COLO829 (cell line): ENCODE data around the gene PSTPIP1.

ENCODE experiments used
- DNase-seq: peaks from one replicate; pipeline ENCODE4 v3.0.0; 2012; ENCODE audit warnings: low spot score

Gene PSTPIP1

DNA sequence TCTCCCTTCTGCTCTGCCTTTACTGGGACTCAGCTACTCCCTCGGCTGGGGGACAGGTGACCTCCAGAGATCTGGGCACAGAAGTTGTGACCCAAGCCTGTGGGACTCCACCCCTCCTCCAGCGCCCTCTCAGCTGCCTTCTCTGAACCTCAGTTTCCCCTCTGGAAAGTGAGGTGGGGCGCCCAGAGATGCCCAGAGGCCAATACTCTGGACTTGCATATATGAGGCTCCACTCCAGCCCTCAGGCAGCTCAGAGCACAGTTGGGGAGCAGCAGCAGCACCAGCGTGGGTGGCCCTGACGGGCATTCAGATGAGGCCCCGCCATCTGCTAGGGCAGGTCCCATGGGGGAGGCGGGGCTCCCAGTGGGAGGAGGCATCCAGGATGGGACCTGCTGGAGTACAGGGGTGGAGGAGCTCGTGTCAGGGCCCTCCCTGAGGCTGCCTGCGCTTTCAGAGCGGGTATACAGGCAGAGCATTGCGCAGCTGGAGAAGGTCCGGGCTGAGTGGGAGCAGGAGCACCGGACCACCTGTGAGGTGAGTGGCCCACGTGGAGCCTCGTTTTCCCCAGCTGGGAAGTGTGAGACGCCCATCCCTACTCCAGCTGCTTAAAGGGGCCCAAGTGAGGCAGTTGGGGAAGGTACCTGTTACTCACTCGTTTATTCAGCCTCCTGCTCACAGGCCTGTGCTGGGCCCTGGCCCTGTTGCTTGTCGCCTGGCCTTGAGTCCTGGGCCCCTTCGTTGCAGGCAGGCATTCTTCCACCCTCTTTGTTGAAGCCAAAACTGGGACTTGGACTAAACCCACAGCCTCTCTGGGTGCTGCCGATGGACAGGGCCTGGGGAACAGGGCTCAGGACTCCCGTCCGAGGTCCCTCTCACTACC, 35.4 kb downstream of the PSTPIP1 start:
- no peak for DNase-seq

DNA sequence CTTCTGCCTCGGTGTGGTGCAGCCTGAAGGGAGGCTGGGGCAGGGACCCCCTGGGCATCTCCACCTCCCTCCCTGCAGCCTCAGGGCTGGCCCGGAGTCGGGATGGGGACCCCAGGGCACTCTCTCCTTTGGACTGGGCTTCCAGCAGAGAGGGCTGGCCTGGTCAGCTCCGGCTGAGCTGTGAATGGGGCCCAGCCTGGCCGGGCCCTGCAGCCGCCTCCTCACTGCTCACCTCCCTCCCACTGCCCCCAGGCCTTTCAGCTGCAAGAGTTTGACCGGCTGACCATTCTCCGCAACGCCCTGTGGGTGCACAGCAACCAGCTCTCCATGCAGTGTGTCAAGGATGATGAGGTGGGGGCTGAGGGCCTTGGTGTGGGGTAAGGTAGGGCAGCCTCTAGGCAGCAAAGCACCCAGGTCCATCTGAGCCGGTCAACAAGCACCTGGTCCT, 36.0 kb downstream of the PSTPIP1 start:
- DNase-seq, result no peak

DNA sequence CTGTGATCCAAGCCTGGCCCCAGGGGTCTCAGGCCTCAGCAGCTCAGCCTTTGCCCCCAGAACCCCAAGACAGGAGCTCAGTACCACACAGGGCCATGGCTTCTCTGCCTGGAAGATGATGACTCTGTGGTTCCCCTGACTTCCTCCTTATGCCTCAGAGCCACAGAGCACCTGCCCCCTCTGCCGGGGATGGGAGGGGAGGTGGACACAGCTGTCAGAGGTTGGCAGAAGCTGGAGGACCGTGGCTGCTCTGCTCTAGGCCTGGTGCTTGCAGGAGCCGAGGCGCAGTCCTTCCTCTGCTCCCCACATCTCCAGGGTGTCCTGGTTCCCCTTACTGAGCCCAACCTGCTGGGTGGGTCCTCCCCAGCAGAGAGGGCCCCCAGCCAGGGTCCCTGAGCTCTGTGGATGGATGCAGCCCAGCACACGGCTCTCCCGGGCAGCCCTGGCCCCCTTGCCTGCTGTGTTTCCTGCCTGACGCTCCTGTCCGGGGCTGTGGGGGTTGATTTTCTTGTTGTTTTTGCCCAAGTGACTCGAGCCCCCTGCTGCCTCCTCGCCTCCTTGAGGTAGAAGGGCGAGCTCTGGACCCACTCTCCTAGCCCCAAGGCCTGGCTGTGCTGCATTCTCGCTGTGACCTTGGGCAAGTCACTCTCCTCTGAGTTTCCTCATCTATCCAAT, 36.6 kb downstream of the PSTPIP1 start:
- no peak for DNase-seq

DNA sequence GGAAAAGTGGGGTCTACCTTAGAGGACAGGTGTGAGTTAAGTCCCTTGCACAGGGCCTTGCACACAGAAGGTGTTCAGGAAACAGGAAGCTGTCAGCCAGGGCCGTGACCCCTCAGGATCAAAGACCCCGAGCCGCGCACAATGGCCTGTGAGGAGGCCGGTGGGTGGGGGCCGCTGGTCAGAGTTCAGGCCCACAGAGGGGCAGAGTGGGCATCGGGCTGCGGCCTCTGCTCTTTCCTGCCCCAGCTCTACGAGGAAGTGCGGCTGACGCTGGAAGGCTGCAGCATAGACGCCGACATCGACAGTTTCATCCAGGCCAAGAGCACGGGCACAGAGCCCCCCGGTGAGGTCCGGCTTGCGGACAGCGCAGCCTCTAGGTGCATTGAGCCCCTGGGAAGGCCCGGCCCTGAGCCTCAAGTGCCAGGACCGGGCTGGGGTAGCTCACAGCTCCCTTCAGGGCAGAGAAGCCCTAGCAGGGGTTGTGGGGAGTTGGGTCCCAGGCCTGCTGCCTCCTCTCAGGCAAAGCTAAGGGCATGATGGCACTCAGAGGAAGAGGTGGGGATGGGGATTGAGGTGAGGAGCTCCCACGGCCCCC, 37.2 kb downstream of the PSTPIP1 start:
- no peak for DNase-seq

DNA sequence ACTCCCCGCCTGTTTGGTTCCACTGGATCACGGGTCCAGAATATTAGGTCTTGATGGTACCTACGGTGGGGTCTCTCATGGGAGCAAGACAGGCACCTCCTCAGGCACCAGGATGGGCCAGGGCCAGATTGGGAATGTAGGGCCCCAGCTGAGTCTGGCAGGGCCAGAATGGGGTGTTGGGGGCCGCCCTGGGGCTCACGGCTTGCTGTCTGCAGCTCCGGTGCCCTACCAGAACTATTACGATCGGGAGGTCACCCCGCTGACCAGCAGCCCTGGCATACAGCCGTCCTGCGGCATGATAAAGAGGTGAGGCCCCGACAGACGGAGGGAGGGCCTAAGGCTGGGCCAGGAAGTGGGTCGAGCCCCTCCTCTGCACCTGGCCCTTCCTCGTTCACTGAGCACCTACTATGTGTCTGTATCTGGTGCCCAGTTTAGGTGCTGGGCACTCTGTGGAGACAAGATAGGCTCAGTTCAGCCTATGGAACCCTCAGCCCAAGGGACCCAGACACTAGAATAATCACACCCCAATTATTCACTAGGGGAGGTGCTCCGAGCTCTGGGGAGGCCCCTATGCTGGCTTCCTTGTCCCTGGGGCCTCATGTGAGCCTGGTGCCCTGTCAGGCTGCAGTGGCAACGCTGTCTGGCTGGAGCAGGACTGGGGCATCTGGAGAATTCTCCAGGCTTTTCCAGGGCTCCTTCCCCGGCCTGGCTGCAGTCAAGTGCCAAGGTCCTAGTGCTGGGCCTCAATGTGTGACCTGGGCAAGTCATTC, 37.9 kb downstream of the PSTPIP1 start:
- no peak for DNase-seq

DNA sequence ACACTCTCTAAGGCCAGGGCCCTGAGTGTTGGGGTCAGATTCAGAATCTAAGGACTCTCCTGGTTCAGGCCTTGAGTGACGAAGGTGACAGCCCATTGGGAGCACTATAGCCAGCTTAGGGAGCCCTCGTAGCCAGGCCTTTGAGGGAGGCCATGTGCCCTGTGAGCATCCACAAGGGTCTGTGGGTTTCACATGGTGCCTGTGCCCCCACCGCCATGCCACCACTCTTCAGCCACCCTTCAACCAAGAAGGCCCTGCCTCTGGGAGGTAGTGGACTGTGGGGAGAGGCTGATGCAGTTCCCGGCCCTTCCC, 38.4 kb downstream of the PSTPIP1 start:
- DNase-seq, result no peak

DNA sequence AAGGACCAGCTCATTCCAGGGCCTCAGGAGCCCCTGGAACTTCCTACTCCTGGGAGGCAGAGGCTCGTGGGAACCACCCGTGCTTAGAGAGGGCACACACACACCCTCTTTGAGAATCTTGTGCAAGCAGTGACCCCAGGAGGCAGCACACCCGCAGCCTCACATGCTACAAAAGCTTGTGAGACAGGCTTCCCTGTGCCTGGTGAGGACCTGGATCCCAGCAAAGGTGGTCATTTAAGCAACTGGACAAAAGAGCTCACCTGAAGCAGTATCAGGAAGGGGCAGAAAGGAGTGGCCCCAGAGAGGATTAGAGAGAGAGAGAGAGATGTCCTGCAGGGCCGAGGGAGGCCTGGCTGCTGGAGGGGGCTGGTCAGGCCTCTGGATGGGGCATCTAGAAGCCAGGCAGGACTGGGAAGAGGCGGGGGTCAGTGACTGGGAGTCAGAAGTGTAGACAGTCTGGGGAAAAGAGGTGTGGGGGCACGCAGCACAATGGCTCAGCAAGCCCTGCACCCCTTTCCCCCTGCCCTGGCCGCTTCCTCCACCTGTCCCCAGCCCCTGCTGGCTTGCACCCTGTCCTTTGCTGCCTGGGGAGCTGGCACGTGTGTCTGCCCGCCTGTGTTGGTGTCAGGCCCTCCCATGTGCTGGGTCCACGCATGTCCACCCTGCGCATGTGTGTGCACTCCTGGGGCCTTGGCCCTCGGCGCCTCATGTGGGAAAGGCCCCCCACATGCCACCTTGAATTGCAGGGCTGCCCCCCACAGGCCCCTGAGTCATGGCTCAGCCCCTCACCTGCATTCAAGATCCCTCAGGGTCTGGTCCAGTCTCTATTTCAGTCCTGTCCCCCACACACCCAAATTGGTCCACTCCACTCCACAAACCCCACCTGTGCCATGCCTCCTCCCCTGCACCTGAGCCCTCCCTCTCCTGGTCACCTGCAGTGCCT, 39.1 kb downstream of the PSTPIP1 start:
- no peak for DNase-seq

DNA sequence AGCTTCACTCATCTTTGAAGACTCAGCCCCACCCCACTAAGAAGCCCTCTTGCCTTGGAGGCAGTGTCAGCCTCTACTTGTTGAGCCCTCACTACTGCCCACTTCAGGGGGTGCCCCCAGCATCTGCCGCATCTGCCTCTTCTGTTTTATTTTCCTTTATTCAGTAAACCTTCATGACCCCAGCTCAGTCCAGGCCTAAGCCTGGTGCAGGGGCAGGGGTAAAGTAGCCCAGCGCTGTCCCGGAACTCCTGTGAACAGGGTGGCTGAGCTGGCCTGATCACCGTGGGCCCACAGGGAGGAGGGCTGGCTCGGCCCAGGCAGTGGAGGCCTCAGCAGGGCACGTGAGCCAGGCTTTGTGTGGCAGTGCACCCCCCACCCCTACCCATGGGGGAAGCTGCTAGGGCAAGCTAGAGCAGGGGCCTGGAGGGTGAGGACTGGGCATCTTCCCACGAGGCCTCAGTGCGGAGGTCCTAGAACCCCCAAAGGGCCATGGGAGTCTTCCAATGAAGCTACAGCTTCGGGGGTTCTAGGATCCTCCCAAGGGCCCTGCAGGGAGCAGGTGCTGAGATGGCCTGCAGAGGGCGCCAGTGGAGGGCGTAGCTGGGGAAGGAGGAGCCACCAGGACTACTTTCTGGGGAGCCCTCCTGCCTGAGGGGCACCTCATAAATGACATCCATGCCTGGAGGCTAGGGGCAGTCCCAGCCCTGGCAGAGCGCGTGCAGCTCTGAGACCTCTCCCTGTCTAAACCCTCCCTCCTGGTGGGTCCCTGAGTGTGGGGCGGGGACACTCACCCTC, 40.0 kb downstream of the PSTPIP1 start:
- no peak for DNase-seq

DNA sequence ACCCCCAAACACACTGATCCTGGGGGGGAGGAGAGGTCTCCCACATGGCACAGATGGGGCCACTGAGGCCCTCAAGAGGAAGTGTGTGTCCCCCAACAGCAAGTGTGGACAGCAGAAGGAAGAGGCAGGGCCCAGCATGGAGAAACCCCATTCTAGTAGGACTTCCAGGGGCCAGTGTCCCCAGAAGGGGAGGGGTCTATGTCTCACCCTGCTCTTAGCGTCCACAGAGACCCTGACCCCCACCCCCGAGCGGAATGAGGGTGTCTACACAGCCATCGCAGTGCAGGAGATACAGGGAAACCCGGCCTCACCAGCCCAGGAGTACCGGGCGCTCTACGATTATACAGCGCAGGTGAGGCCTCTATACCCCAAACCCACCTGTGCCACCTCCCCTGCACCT, 40.7 kb downstream of the PSTPIP1 start:
- DNase-seq, result no peak

DNA sequence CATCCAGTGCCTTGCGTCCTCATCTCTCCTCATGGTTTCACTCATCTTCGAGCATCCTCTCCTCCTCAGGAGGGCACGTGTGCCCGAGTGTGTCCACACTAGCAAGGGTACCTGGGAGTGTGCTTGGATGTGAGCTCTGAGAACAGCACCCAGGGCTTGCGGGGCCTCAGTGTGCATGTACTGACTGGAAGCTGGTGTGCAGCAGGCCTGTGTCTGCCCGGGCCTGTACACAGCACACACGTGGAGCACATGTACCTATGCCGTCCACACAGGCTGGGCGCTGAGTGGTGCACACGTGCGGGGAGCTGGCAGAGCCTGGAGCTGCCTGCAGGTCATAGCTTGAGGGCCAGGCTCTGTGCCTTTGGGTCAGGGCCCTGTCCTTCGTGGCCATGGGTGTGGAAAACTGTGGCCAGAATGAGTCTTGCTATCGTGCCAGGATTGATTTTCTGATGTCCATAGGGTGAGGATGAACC, 41.1 kb downstream of the PSTPIP1 start:
- no peak for DNase-seq

DNA sequence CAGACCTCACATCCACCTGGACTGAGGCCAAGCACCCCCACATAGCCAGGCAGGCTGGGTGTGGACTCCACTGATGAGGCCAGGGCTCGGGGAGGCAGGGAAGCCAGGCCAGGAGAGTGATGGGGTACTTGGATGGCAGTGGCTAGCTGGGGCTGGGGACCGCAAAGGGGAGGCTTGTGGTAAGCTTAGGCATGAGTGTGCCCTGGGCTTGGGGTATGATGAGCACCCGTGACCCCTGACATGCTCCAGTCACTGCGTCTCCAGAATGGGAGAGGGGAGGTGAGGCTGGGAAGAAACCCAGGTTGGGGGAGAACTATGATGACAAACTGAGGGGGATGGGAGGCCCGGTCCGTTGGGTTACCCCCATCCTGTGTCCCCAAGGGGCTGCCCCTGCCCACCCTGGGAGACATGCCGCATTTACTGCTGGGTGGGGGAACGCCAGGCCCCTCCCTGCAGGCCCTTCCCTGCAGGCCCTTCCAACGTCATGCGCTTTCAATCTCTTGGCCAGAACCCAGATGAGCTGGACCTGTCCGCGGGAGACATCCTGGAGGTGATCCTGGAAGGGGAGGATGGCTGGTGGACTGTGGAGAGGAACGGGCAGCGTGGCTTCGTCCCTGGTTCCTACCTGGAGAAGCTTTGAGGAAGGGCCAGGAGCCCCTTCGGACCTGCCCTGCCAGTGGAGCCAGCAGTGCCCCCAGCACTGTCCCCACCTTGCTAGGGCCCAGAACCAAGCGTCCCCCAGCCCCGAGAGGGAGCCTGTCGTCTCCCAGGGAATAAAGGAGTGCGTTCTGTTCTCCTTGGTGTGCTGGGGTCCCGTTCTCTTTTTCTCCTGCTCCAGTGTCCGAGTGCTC, 41.8 kb downstream of the PSTPIP1 start:
- no peak for DNase-seq

DNA sequence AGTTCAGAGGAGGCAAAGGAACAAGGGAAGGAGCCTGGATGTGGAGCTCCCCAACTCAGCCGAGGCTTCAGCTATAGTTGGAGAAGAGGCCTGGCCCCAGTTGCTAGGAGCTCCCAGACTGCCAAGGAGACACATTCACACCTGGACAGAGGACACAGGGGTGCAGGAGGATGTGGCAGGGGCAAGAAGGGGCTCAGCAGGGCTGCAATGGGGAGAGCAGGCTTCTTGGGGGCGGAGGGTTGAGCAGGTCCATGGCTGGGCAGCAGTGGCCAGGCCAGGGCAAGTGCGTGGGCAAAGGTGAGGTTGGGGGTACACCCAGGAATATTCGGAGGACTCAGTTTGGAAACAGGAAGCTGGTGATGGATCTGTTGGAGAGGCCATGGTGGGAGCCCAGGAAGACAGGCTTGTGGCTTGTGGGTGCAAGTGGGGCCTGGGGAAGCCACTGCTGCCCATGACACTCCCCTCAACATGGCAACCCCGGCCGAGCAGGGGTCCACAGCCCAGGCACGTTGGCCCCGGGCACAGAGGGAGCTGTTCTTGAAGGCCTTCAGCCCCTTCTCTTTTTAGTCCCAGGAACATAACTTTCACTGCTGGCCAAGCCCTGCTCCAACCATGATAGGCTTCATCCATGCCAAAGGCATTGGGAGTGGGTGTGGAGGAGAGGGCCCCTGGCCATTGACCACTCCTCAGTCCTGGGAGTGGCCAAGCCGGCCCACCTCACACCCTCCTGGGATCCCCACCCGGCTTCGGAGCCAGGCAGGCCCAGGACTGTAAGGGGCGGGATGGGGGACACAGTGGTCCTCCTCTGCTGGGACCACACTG, 42.7 kb downstream of the PSTPIP1 start:
- no peak for DNase-seq

DNA sequence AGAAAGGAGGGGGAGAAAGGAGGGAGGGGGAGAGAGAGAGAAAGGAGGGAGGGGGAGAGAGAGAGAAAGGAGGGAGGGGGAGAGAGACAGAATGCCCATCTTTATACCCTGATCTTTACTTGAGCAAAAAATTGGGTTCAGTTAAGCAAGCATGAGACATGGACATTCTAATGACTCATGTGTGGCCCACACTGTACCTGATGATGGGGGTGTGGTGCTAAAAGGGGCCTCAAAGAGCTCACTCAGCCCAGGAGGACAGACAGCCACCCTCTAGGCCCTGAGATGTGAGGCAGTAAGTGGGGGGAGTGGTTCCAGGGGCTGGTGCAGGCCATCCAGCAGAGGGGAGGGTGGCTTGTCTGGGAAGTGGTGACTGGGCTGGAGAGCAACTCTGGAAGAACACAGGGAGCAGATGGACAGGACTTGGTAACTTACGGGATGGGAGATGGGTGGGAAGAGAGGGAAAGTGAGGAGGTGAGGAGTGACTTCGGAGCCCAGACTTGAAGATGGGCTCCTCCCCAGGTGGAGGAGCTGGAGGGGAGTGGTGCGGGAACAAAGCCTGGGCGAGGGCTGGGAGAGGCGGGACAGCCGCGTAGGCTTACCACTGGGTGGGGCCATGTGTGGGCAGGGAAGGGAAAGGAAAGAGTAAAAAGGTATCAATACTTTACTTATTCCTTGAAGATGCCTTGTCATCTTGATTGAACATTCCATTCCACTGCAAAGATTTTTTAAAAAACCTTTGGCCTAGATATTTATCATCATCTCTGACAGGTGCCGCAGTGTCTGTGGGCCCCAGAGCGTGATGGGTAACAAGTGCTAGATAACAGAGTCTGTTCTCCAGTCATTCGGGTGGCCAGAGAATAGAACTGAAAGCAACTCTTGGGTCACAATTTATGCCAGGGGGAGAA, 43.6 kb downstream of the PSTPIP1 start:
- DNase-seq, result no peak

DNA sequence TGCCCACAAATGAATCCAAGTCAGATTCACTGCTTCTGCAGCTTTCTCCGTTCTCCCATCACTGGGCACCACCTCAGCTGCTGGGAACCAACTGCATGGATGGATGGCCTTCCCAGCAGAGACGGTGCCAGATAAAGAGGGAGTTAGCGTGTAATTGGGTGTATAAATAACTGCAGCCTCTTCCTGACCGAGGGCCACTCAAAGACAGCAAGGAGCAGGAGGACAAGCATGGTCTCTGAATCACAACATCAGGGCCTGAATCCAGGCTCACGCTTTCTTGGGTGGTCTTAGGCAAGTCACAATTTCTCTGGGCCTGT, 44.2 kb downstream of the PSTPIP1 start:
- DNase-seq, result no peak

DNA sequence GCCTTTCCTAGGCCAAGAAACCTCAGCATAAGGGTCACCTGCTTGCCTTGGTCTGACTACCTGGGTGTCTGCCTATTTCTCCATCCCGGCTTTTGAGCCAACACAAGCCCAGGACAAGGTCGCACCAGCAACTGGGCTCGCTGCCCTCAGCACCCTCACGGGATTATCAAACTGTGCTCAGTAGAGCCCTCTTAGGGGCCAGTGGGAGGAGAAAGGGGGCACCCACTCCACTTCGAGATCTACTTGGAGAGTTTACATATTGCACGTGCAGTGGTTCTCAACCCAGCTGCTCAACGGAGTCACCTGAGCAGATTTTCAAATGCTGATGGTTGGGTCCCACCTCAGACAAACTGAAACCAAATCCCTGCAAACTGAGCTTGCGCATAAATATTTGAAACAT, 44.9 kb downstream of the PSTPIP1 start:
- no peak for DNase-seq

DNA sequence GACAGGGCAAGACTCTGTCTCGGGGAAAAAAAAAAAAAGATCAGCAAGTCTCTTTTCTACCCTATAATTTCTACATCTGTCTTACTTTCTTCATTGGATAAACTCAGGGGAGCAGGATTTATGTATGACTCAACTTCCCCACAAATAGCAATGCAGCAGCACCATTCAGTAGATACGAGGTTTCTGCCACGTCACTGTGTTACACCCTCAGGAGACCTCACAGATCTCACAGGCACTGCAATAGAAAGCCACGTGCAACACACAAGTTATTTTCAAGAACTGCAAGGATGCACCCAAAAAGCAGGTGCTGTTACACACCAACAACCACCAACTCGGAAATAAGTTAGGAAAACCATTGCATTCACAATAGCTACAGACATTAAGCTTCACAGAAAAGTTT, 45.7 kb downstream of the PSTPIP1 start:
- DNase-seq, result no peak

DNA sequence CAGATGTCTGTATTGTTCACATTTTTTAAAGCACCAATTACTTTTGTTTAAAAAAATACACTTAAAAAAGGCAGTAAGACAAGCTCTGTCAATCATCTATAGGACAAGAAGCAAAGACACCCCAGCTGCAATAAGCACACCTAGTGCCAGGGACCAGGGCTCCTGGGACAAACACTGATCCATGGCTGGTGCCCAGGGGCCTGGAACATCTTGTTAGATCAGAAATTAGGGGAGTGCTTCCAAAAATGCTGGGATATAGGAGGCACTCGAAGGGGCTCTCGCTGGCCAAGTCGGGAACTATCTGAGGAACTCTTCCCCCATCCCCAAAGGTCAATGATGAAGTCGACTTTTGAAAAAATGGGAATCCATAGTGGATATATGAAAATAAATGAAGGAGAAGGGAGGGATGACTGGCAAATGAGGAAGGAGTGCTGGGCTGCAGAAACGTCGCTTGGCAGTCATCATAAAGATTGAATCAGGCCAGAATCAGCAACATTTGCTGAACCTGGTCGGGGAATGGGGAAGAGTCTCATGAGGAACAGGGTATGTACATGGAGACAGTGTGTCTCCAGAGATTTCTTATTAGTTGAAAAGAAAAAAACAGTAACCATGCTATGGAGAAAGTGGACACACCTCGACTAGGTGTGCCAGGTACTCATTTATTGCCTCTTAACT, 47.5 kb downstream of the PSTPIP1 start:
- DNase-seq, result no peak
